Measurements from ENCODE around the gene CCDC54. TPM values are rescaled to one million over a fixed set of nuclear protein-coding genes. Genes with fewer than 3 reads are reported as not detected.

Gene CCDC54
- total RNA-seq, 2 donors from 2014 or later: 5.4 TPM; not detected in 1

DNA sequence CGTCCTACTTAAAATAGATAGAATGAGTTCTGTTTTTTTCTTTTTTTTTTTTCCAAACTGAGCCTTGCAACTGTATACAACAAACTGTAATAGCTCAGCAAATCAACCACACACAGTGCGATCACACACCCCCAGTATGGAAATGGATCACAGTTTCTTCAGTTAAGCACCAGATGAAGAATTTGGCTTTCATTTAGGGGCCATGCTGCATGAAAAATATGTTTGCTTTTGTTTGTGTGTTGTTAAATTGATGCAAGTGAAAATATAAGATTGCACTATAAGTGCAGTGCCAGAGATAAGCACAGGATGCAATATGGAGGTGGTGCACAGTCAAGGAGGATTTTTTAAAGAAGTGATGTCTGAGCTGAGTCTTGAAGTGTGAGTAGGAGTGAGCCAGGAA lies 17.8 kb downstream of the CCDC54 start:
- TF ChIP-seq POLR2A (IDR thresholded peaks at IDR 0.05): no peak
- TF ChIP-seq POLR2AphosphoS5 (IDR thresholded peaks at IDR 0.05): no peak
- TF ChIP-seq, protein P1, sequence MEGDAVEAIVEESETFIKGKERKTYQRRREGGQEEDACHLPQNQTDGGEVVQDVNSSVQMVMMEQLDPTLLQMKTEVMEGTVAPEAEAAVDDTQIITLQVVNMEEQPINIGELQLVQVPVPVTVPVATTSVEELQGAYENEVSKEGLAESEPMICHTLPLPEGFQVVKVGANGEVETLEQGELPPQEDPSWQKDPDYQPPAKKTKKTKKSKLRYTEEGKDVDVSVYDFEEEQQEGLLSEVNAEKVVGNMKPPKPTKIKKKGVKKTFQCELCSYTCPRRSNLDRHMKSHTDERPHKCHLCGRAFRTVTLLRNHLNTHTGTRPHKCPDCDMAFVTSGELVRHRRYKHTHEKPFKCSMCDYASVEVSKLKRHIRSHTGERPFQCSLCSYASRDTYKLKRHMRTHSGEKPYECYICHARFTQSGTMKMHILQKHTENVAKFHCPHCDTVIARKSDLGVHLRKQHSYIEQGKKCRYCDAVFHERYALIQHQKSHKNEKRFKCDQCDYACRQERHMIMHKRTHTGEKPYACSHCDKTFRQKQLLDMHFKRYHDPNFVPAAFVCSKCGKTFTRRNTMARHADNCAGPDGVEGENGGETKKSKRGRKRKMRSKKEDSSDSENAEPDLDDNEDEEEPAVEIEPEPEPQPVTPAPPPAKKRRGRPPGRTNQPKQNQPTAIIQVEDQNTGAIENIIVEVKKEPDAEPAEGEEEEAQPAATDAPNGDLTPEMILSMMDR (IDR thresholded peaks at IDR 0.05): no peak
- H3K36me3 ChIP-seq: no peaks in the 10 kb centered on the region
- 93% methylated on average over 2 of the region's 2 CpGs for WGBS
- H3K27ac ChIP-seq: no peak overlapping the region
- no peaks in the 10 kb centered on the region for H3K27me3 ChIP-seq (replicated peaks; ENCODE audit: insufficient read depth)
- DNase-seq (ENCODE audit: low spot score): no peak
- H3K9me3 ChIP-seq: no peaks in the 10 kb centered on the region
- no peaks in the 10 kb centered on the region for H3K4me1 ChIP-seq (replicated peaks)
- intact Hi-C loops (cut with DNase I): no loop called here
- no peak overlapping the region for H3K4me3 ChIP-seq

DNA sequence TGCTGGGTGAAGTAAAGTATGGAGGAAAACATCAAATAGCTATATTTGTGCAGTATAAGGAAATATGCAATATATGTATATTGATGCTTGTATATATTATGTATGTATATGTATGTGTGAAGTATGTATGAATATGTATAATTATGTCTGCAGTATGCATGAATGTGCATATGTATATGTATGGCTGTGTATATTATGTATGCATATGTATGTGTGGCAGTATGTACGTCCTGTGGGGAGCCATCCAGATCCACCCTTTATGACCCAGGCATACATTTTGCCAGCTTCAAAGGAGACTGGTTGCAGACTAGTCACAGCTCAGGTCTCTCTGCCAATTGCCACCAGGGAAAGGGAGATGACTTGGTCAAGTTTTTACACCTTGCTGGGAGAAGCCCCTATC lies 24.1 kb downstream of the CCDC54 start:
- DNase-seq (ENCODE audit: low spot score): no peak
- no peak for TF ChIP-seq POLR2AphosphoS5 (IDR thresholded peaks at IDR 0.05)
- TF ChIP-seq, protein P1 (IDR thresholded peaks at IDR 0.05): no peak
- no peak for TF ChIP-seq POLR2A (IDR thresholded peaks at IDR 0.05)
- H3K36me3 ChIP-seq: no peaks in the 10 kb centered on the region
- H3K27me3 ChIP-seq (replicated peaks; ENCODE audit: insufficient read depth): no peaks in the 10 kb centered on the region
- intact Hi-C loops (cut with DNase I): no loop called here
- 93% methylated on average over 1 of the region's 1 CpG for WGBS
- H3K9me3 ChIP-seq: no peaks in the 10 kb centered on the region
- no peak overlapping the region for H3K4me3 ChIP-seq
- H3K4me1 ChIP-seq (replicated peaks): no peaks in the 10 kb centered on the region
- no peak overlapping the region for H3K27ac ChIP-seq

DNA sequence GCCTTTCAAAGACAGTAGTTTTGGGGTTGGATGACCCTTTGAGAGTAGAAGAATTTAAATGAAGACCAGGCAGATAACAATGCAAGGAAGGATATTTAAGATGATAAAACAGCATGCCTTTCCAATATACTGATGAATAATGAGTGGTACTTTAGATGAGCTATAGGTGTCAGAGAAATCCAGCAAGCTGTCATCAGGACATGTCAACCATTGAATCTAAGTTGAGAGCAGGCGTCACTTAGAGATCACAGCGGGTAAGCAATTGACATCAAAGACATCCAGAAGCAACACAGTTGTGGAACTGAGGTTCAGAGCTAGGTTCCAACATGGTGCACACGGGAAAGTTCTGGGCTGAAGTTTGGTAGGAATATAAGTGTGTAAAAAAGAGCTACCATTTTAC lies 25.0 kb downstream of the CCDC54 start:
- no peak for DNase-seq (ENCODE audit: low spot score)
- TF ChIP-seq POLR2AphosphoS5 (IDR thresholded peaks at IDR 0.05) (no peak), POLR2A (IDR thresholded peaks at IDR 0.05) (no peak)
- TF ChIP-seq, protein P1 (IDR thresholded peaks at IDR 0.05): no peak
- intact Hi-C loops (cut with DNase I): no loop called here
- Histone ChIP-seq H3K9me3 (no peaks in the 10 kb centered on the region), H3K36me3 (no peaks in the 10 kb centered on the region), H3K4me1 (replicated peaks) (no peaks in the 10 kb centered on the region), H3K27ac (no peak overlapping the region), H3K4me3 (no peak overlapping the region), H3K27me3 (replicated peaks; ENCODE audit: insufficient read depth) (no peaks in the 10 kb centered on the region)
- WGBS: 99% methylated on average over 3 of the region's 3 CpGs

DNA sequence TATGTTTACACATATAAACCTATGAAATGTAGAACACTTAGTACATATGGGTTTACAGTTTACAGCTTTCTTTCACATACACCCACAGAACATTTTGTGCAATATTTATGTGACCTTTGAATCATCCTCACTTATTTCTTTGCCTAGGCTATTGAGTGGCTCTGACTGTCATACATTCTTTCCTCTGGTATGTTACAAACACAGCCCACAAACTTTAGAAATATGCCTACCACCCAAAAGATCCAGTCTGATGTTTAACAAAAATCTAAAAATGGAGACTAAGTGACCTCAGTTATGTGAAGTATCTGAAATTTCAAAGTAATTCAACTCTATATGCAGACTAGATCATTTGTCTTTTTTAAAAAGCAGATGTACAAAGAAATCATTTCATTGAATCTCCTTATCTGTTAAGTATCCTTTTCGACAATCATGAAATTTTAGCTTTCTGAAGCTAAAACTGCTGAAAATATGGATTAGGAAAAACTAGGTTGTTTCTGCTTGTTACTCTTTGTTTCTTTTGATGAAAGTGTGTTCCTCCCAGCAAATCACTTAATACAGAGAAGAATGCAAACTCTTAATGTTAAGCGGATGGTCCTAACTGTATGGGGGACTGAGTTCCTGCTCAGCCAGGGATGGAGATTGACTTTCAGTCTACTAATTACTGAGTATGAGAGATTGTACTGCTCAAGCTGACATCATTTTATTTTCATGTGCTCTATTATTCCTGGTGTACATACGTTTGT lies 27.7 kb downstream of the CCDC54 start:
- no peak for TF ChIP-seq POLR2A (IDR thresholded peaks at IDR 0.05)
- no peaks in the 10 kb centered on the region for H3K27me3 ChIP-seq (replicated peaks; ENCODE audit: insufficient read depth)
- intact Hi-C loops (cut with DNase I): no loop called here
- no peak overlapping the region for H3K4me3 ChIP-seq
- DNase-seq (ENCODE audit: low spot score): no peak
- H3K36me3 ChIP-seq: no peaks in the 10 kb centered on the region
- no peaks in the 10 kb centered on the region for H3K9me3 ChIP-seq
- H3K4me1 ChIP-seq (replicated peaks): no peaks in the 10 kb centered on the region
- WGBS: 86% methylated on average over 3 of the region's 3 CpGs
- no peak overlapping the region for H3K27ac ChIP-seq

DNA sequence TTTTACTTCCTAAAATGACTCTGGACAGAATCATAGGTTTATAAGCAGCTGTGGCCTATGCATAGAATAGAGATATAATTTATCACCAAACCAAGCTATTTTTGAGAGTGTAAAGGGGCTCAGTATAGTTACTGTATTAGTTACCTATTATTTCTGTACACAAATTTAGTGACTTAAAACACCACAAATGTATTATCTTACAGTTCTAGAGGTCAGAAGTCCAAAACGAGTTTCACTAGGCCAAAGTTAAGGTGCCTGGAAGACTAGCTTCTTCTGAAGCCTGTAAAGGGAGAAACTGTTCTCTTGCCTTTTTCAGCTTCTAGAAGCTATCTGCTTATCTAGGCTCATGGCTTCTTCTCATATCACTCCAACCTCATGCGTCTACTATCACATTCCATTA lies 30.1 kb downstream of the CCDC54 start:
- no peak for DNase-seq (ENCODE audit: low spot score)
- TF ChIP-seq POLR2A (IDR thresholded peaks at IDR 0.05) (no peak), POLR2AphosphoS5 (IDR thresholded peaks at IDR 0.05) (no peak)
- TF ChIP-seq, protein P1 (IDR thresholded peaks at IDR 0.05): no peak
- no peaks in the 10 kb centered on the region for H3K4me1 ChIP-seq (replicated peaks)
- H3K4me3 ChIP-seq: no peak overlapping the region
- H3K27ac ChIP-seq: no peak overlapping the region
- 47% methylated on average over 2 of the region's 2 CpGs for WGBS
- intact Hi-C loops (cut with DNase I): no loop called here
- no peaks in the 10 kb centered on the region for H3K27me3 ChIP-seq (replicated peaks; ENCODE audit: insufficient read depth)
- H3K36me3 ChIP-seq: no peaks in the 10 kb centered on the region
- no peaks in the 10 kb centered on the region for H3K9me3 ChIP-seq

All from prostate gland (tissue), 2 donors.